Measurements from ENCODE around the gene RSPH1. TPM values are rescaled to one million over a fixed set of nuclear protein-coding genes. Genes with fewer than 3 reads are reported as not detected.

Gene RSPH1
- total and polyA plus RNA-seq, 2 of the 8 experiments (the other 6 are each of a cell fraction or from before 2014, with no cell fraction given): 0.24 TPM; not detected in 1

DNA sequence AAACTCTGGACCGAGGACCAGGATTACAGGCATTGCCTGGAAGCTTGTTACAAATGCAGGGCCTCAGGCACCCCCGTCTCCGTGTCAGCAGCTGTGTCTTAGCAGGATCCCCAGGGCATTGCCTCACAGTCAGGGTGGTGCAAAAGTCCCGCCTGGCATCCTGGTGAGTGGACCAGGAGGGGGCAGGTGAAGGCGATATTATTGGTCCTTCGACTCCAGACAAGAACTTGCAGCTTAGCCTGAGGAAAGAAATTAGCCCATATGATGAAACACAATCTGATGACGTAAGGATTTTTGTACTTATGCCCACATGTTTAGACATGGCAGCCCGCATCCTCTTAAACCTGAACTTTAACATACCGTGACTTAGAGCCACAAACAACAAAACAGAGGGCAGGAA lies 40.8 kb downstream of the RSPH1 start:
- Histone ChIP-seq H2AFZ (ENCODE audit: low read length) (no peak overlapping the region), H3K4me2 (ENCODE audit: insufficient read depth in 1 of 2, low read depth in 2 of 2, low read length in 2 of 2) (no peak overlapping the region), H3K23me2 (ENCODE audit: low read depth, low read length) (no peaks in the 10 kb centered on the region), H4K5ac (ENCODE audit: insufficient read length, low read depth, low read length) (no peak overlapping the region), H4K20me1 (replicated peaks in 1 of 2; ENCODE audit: control insufficient read depth in 1 of 2, insufficient read depth in 2 of 2, low read length in 2 of 2) (no peaks in the 10 kb centered on the region), H4K8ac (ENCODE audit: extremely low read depth, insufficient read depth, low read length) (no peak overlapping the region), H3K27me3 (replicated peaks in 1 of 4; ENCODE audit: control insufficient read depth in 3 of 4, extremely low read depth in 1 of 4, insufficient read depth in 3 of 4, low read length in 3 of 4) (no peaks in the 10 kb centered on the region), H4K91ac (replicated peaks; ENCODE audit: insufficient read length, low read length) (no peak overlapping the region), H3K18ac (ENCODE audit: extremely low read depth, low read length) (no peak overlapping the region), H3K4me3 (ENCODE audit: extremely low read depth in 1 of 4, insufficient read depth in 2 of 4, low read depth in 3 of 4, low read length in 4 of 4) (no peak overlapping the region), H2BK12ac (ENCODE audit: low read depth, low read length) (no peak overlapping the region), H2BK20ac (ENCODE audit: low read length) (no peak overlapping the region), H3K56ac (replicated peaks; ENCODE audit: insufficient read length, low read depth, low read length) (no peak overlapping the region), H2AK5ac (ENCODE audit: low read depth, low read length) (no peak overlapping the region), H2BK15ac (ENCODE audit: low read length) (no peak overlapping the region), H3K9me3 (ENCODE audit: insufficient read depth in 2 of 2, low read depth in 1 of 2, low read length in 1 of 2) (no peaks in the 10 kb centered on the region; a peak in 1 of 4 replicates), H3K14ac (ENCODE audit: insufficient read length) (no peak overlapping the region), H3K4me1 (replicated peaks in 1 of 4; ENCODE audit: control insufficient read depth in 3 of 4, insufficient read depth in 4 of 4, low read length in 3 of 4) (peaks cover 0 to 2% (median 0%) of the 10 kb centered on the region in 4 experiments; a peak in 1 of 7 replicates), H3K79me1 (ENCODE audit: low read depth, low read length) (no peaks in the 10 kb centered on the region), H3K36me3 (ENCODE audit: control insufficient read depth in 2 of 4, insufficient read depth in 4 of 4, low read length in 3 of 4) (no peaks in the 10 kb centered on the region), H2BK120ac (replicated peaks; ENCODE audit: low read depth, low read length) (no peak overlapping the region), H3K23ac (ENCODE audit: insufficient read length) (no peak overlapping the region), H3K27ac (ENCODE audit: low read depth, low read length) (no peak overlapping the region), H2BK5ac (ENCODE audit: low read depth, low read length) (no peak overlapping the region), H3K9ac (replicated peaks in 1 of 4; ENCODE audit: extremely low read depth in 1 of 4, low read depth in 3 of 4, low read length in 3 of 4) (no peak overlapping the region), H3K4ac (replicated peaks; ENCODE audit: insufficient read length, low read depth, low read length) (no peak overlapping the region), H3K79me2 (ENCODE audit: control insufficient read depth in 1 of 2, insufficient read depth in 2 of 2, low read length in 2 of 2) (no peaks in the 10 kb centered on the region)
- DNase-seq (ENCODE audit: low read depth in 1 of 2, low spot score in 2 of 2) (no peak), FAIRE-seq (no peak)
- ChIA-PET CTCF (ENCODE audit: partially characterized antibody) (interaction anchor here (1.0 to 1.2 kb wide), 3 partner anchors 99 to 145 kb away, joined by 3 read pairs; no protein-coding TSS in a partner anchor), POLR2A (ENCODE audit: partially characterized antibody) (interaction anchor here (0.7 kb wide), 1 partner anchor 425 kb away, joined by 3 read pairs; no protein-coding TSS in a partner anchor)
- whole genome bisulfite sequencing, 2 experiments (ENCODE audit: extremely low coverage in 1 of 2, insufficient coverage in 1 of 2, insufficient read length in 1 of 2, insufficient replicate concordance in 2 of 2, low coverage in 1 of 2, low lambda C conversion rate in 2 of 2, missing lambda C conversion rate in 1 of 2): 86% methylated on average over 9 of the region's 9 CpGs; no CpG with 5 or more reads in 1 of the 2 experiments
- TF ChIP-seq ZNF274 (IDR thresholded peaks at IDR 0.05; ENCODE audit: borderline replicate concordance, extremely low read depth, low read length): no peak
- no peak for TF ChIP-seq JUN (IDR thresholded peaks at IDR 0.05; ENCODE audit: low read depth, low read length)
- TF ChIP-seq E2F6 (IDR thresholded peaks at IDR 0.05): no peak
- TF ChIP-seq TBP (IDR thresholded peaks at IDR 0.05; ENCODE audit: low read depth, low read length): no peak
- no peak for TF ChIP-seq TCF12 (IDR thresholded peaks at IDR 0.05; ENCODE audit: low read depth, low read length)
- TF ChIP-seq, protein P1, sequence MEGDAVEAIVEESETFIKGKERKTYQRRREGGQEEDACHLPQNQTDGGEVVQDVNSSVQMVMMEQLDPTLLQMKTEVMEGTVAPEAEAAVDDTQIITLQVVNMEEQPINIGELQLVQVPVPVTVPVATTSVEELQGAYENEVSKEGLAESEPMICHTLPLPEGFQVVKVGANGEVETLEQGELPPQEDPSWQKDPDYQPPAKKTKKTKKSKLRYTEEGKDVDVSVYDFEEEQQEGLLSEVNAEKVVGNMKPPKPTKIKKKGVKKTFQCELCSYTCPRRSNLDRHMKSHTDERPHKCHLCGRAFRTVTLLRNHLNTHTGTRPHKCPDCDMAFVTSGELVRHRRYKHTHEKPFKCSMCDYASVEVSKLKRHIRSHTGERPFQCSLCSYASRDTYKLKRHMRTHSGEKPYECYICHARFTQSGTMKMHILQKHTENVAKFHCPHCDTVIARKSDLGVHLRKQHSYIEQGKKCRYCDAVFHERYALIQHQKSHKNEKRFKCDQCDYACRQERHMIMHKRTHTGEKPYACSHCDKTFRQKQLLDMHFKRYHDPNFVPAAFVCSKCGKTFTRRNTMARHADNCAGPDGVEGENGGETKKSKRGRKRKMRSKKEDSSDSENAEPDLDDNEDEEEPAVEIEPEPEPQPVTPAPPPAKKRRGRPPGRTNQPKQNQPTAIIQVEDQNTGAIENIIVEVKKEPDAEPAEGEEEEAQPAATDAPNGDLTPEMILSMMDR (IDR thresholded peaks at IDR 0.05; ENCODE audit: control extremely low read depth in 1 of 3, insufficient read depth in 1 of 3, low read depth in 1 of 3, low read length in 3 of 3): no peak
- no peak for TF ChIP-seq KDM5A (IDR thresholded peaks at IDR 0.05; ENCODE audit: low read length)
- TF ChIP-seq POLR2A (IDR thresholded peaks at IDR 0.05; ENCODE audit: control extremely low read depth in 1 of 2, low read depth in 2 of 2, low read length in 2 of 2): no peak
- no peak for TF ChIP-seq EP300 (IDR thresholded peaks at IDR 0.05; ENCODE audit: borderline replicate concordance in 1 of 2, low read depth in 2 of 2, low read length in 2 of 2)
- no peak for TF ChIP-seq CBX5 (IDR thresholded peaks at IDR 0.05; ENCODE audit: low read depth, low read length)
- TF ChIP-seq CTBP2 (IDR thresholded peaks at IDR 0.05; ENCODE audit: borderline replicate concordance, insufficient read depth, insufficient read length, low read length): no peak

All from H1 (cell line).